ENCODE measurements around the gene NR2F1-AS1.

- TF ChIP-seq CTCF (conservative IDR thresholded peaks at IDR 0.05; ENCODE audit: low read depth, low read length) (no peak), EZH2 (IDR thresholded peaks at IDR 0.05; ENCODE audit: low read length, unreplicated experiment) (no peak)
Measured at GRCh38 chr5:93608855-93609254, 27.8 kb upstream of the NR2F1-AS1 start.

Data from PC-3 (cell line).